GM12878 (cell line): ENCODE data around the gene SUSD6. TPM values are rescaled to one million over a fixed set of nuclear protein-coding genes. Genes with fewer than 3 reads are reported as not detected.

ENCODE experiments used
- ATAC-seq: fragments of 200-7000 bp; cut with Tn5 transposase; 3 replicates; pipeline ENCODE4 v1.9.1; 2020; ENCODE audit warnings: mild to moderate bottlenecking, moderate library complexity
- BruUV-seq: library from RNA; stranded (reverse); fragments of 400-500 nt; replicated peaks from 2 replicates; lab custom pipeline; 2021; lab: Mats Ljungman, UMichigan
- CTCF ChIA-PET: fragments of 300-600 bp; sonication (Branson Sonifier 250); formaldehyde crosslinking; extraction: SDS; loops from one replicate; lab custom pipeline; 2021; ENCODE audit warnings: inconsistent platforms; lab: Yijun Ruan, JAX
- POLR2A ChIA-PET: fragments of 350-600 bp; formaldehyde crosslinking; extraction: SDS; loops from one replicate; lab custom pipeline; 2021; ENCODE audit warnings: inconsistent platforms; lab: Charles Lee
- RAD21 ChIA-PET: fragments of 300-600 bp; sonication (Branson Sonifier 250); formaldehyde crosslinking; loops from one replicate; lab custom pipeline; 2023; ENCODE audit warnings: antibody characterized with exemption; ENCODE audit not compliant: unreplicated experiment; lab: Charles Lee
- SMC1A ChIA-PET: fragments of 300-600 bp; sonication (Branson Sonifier 250); formaldehyde crosslinking; loops from one replicate; lab custom pipeline; 2023; ENCODE audit not compliant: unreplicated experiment, uncharacterized antibody; lab: Charles Lee
- DNase-seq: peaks from one replicate; pipeline ENCODE4 v3.0.0-alpha.2; 2011; ENCODE audit warnings: low read depth, low spot score
- FAIRE-seq: peaks from 3 replicates; lab custom pipeline; 2011; peaks lifted over from hg19 to GRCh38; lab: Jason Lieb, UNC
- H2AFZ ChIP-seq: 2 replicates; pipeline ENCODE4 v1.6.0; 2011; ENCODE audit warnings: low read depth, low read length, control low read depth; ENCODE audit not compliant: control insufficient read depth
- H3K27ac ChIP-seq: 2 replicates; pipeline ENCODE4 v1.5.1; 2011; ENCODE audit warnings: control low read depth; ENCODE audit not compliant: control insufficient read depth, insufficient read depth
- H3K27me3 ChIP-seq, 2 experiments: replicated peaks in 1 of 2; 2 replicates each; pipeline versions ENCODE4 v1.6.0 to v1.6.1; 2011; ENCODE audit warnings: low read length in 1 of 2; ENCODE audit not compliant: control insufficient read depth in 2 of 2, insufficient read depth in 2 of 2
- H3K36me3 ChIP-seq, 2 experiments: 2 replicates each; pipeline ENCODE4 v1.5.1; 2011; ENCODE audit warnings: low read length in 1 of 2; ENCODE audit not compliant: control insufficient read depth in 2 of 2, insufficient read depth in 2 of 2
- H3K4me1 ChIP-seq: 2 replicates; pipeline ENCODE4 v1.6.1; 2011; ENCODE audit warnings: mild to moderate bottlenecking, low read length, moderate library complexity, mixed read lengths; ENCODE audit not compliant: control insufficient read depth, insufficient read depth
- H3K4me2 ChIP-seq: 2 replicates; pipeline ENCODE4 v1.6.0; 2011; ENCODE audit warnings: control low read depth; ENCODE audit not compliant: control insufficient read depth, insufficient read depth
- H3K4me3 ChIP-seq: fragments of 200-600 bp; sonication (generic); 2 replicates; pipeline ENCODE4 v1.5.1; 2016
- H3K79me2 ChIP-seq: 2 replicates; pipeline ENCODE4 v1.6.0; 2011; ENCODE audit warnings: low read length; ENCODE audit not compliant: control insufficient read depth, insufficient read depth
- H3K9ac ChIP-seq: 2 replicates; pipeline ENCODE4 v1.8.0; 2011; ENCODE audit warnings: low read length, control low read depth, mixed read lengths; ENCODE audit not compliant: control insufficient read depth, insufficient read depth
- H3K9me3 ChIP-seq: replicated peaks from 3 replicates; pipeline ENCODE4 v1.5.1; 2011; ENCODE audit warnings: mild to moderate bottlenecking, low read length; ENCODE audit not compliant: control insufficient read depth, insufficient read depth
- H4K20me1 ChIP-seq: 2 replicates; pipeline ENCODE4 v1.6.0; 2011; ENCODE audit not compliant: control insufficient read depth, insufficient read depth
- BACH1 ChIP-seq: fragments of 450-650 bp; IDR thresholded peaks from 2 replicates; pipeline ENCODE4 v1.6.1; 2017; ENCODE audit warnings: mild to moderate bottlenecking, borderline replicate concordance
- CHD4 ChIP-seq: fragments of 200-600 bp; sonication (generic); IDR thresholded peaks from 2 replicates; pipeline ENCODE4 v1.6.1; 2016; ENCODE audit warnings: mild to moderate bottlenecking
- CREM ChIP-seq: IDR thresholded peaks from 2 replicates; pipeline ENCODE4 v1.6.1; 2014; ENCODE audit warnings: antibody characterized with exemption, low read depth
- E4F1 ChIP-seq: fragments of 450-650 bp; IDR thresholded peaks from 2 replicates; pipeline ENCODE4 v1.6.1; 2018; ENCODE audit warnings: borderline replicate concordance, mild to moderate bottlenecking; ENCODE audit not compliant: partially characterized antibody
- KDM1A ChIP-seq: fragments of 200-600 bp; sonication (generic); IDR thresholded peaks from 2 replicates; pipeline ENCODE4 v1.6.1; 2016; ENCODE audit warnings: borderline replicate concordance
- MAX ChIP-seq: IDR thresholded peaks from 2 replicates; pipeline ENCODE4 v1.6.1; 2012; ENCODE audit warnings: low read depth, low read length, improper control_type of control experiment
- MLLT1 ChIP-seq: fragments of 450-650 bp; IDR thresholded peaks from 2 replicates; pipeline ENCODE4 v1.6.1; 2016; ENCODE audit warnings: mild to moderate bottlenecking
- POLR2AphosphoS2 ChIP-seq: IDR thresholded peaks from 2 replicates; pipeline ENCODE4 v1.6.1; 2011; ENCODE audit warnings: low read depth, mild to moderate bottlenecking, low read length, improper control_type of control experiment, moderate library complexity
- RBBP5 ChIP-seq: fragments of 200-600 bp; sonication (generic); conservative IDR thresholded peaks from 2 replicates; pipeline ENCODE4 v1.6.1; 2016
- SMAD1 ChIP-seq: fragments of 450-650 bp; IDR thresholded peaks from 2 replicates; pipeline ENCODE4 v1.6.1; 2018; ENCODE audit warnings: mild to moderate bottlenecking, low read depth; ENCODE audit not compliant: partially characterized antibody
- SP1 ChIP-seq: IDR thresholded peaks from one replicate; pipeline ENCODE4 v1.6.1; 2011; ENCODE audit warnings: low read depth, low read length
- TCF3 ChIP-seq: IDR thresholded peaks from 2 replicates; pipeline ENCODE4 v1.6.1; 2012; ENCODE audit warnings: low read depth, mild to moderate bottlenecking, low read length, borderline replicate concordance; ENCODE audit not compliant: insufficient read depth
- ZNF24 ChIP-seq: fragments of 450-650 bp; IDR thresholded peaks from 2 replicates; pipeline ENCODE4 v1.6.1; 2017; ENCODE audit warnings: antibody characterized with exemption, mild to moderate bottlenecking
- in situ Hi-C: fragments of 300-500 bp; cut with MboI; formaldehyde crosslinking; loops from 9 replicates; pipeline ENCODE4 v1.14.3; 2018; ENCODE audit warnings: mixed read lengths
- intact Hi-C: fragments of 100-400 bp; cut with micrococcal nuclease; formaldehyde crosslinking; loops from one replicate; pipeline ENCODE4 v1.14.2; 2022; ENCODE audit not compliant: unreplicated experiment
- polyA plus RNA-seq, 11 experiments: library from polyadenylated mRNA; depleted of rRNA in 4 of 11; unstranded in 6 of 11; stranded (reverse) in 5 of 11; fragments of >200 nt; fragmentation: Nextera tagmentation in 4 of 11; fragmentation: Illumina TruSeq in 1 of 11; extraction: Ambion mirVana in 4 of 11; extraction: Trizol in 1 of 11; gene quantifications; 1 replicate in 1 of 11; 2 replicates in 10 of 11; pipeline versions ENCODE4 v1.2.1 to v1.2.3, GENCODE V29; 2011 to 2016; ENCODE audit warnings: inconsistent platforms in 2 of 11, missing spikeins in 2 of 11, low read depth in 1 of 11
- total RNA-seq, 4 experiments: library from RNA; depleted of rRNA in 3 of 4; stranded (reverse); fragments of >200 nt in 3 of 4; fragmentation: Illumina TruSeq in 1 of 4; extraction: Trizol in 1 of 4; gene quantifications; 2 replicates each; pipeline versions ENCODE4 v1.2.1 to v1.2.3, GENCODE V29; 2013 to 2021
- TF ChIP-seq, protein P1 (sequence below): fragments of 150-350 bp; IDR thresholded peaks from 2 replicates; pipeline ENCODE4 v1.6.1; 2014; ENCODE audit warnings: mild to moderate bottlenecking, low read depth, low read length
- TF ChIP-seq, protein P2 (sequence below): fragments of 450-650 bp; IDR thresholded peaks from 2 replicates; pipeline ENCODE4 v1.6.1; 2014; ENCODE audit warnings: mild to moderate bottlenecking

The SUSD6 gene
- total and polyA plus RNA-seq, 10 of the 15 experiments (the other 5 are each of a cell fraction or from before 2014, with no cell fraction given): 6.6 to 39.8 (median 20.2) TPM

DNA sequence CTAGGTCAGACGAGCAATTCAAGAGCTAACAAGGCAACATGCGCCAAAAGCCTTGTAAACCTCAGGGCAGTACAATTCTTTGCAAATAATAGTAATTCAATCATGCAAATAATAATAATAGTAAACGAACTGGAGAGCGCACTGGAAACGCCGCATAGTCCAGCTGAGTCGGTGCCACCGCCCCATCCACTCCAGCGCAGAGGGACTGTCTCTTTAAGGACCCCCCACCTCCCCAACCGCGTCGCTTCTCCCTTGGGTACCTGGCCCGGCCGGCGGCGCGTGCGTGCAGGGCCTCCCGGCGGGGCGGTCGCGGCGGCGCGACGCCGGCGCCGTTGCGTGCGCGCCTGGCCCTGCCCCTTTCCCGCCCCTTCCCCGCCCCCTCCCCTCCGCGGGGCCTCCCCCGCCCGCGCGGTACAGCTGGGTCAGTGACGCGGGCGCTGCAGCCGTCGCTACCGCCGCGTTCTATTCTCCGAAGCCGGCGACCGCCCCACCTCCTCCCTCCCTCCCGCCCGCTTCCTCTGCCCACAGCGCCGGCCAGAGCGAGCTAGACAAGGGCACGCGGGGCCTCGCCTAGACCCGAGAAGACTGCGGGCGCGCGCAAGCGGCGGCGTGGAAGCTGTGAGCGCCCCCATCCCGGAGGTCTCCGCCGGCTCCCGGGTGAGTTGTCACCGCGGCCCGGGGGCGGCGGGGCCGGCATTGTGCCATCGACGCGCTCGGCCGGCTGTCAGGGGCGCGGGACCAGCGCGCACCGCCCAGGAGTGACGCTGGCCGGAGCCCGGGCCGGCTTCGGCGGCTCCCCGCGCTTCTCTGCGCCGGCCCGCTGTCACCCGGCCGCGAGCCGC is at the start of gene SUSD6 (continued):
- TF ChIP-seq E4F1: no peak
- TF ChIP-seq SMAD1: no peak
- TF ChIP-seq MLLT1: no peak
- no peak for TF ChIP-seq TCF3

DNA sequence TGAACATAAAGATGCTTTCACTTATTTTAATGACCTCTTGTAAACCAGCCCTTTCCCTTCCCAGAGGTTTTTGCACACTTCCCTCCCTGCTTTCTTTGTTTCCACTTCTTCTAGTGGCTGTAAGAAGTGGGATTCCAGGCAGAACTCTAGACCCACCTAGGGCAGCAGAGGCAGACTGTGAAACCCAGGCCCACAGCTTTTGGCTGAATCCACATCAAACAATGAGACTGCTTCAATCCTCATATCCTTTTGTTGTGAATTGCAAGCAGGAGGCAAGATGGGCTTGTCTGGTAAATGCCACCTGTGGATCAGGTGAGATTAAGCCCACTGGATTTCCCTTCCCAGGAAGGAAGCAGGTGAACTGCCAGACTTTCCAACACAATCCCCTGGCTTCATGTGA is 49.5 kb upstream of the SUSD6 start:
- in situ Hi-C loops (no loop called here), intact Hi-C loops (no loop called here)
- Histone ChIP-seq H3K4me3 (no peak overlapping the region), H3K27ac (no peak overlapping the region), H2AFZ (no peak overlapping the region), H3K79me2 (no peaks in the 10 kb centered on the region), H3K9ac (no peak overlapping the region), H3K9me3 (no peaks in the 10 kb centered on the region), H3K36me3 (no peaks in the 10 kb centered on the region), H3K4me2 (no peak overlapping the region), H3K27me3 (peaks cover 0 to 3% of the 10 kb centered on the region in 2 experiments; a peak in 3 of 4 replicates), H3K4me1 (no peaks in the 10 kb centered on the region), H4K20me1 (no peaks in the 10 kb centered on the region)
- DNase-seq (no peak), ATAC-seq (no peak), FAIRE-seq (no peak)
- no TSS peak for BruUV-seq
- ChIA-PET POLR2A (no interaction called here), RAD21 (no interaction called here), SMC1A (no interaction called here), CTCF (no interaction called here)
- TF ChIP-seq KDM1A (no peak), CHD4 (no peak), SP1 (no peak), ZNF24 (no peak), RBBP5 (no peak), MAX (no peak), CREM (no peak), BACH1 (no peak), POLR2AphosphoS2 (no peak)
- TF ChIP-seq, protein P1, sequence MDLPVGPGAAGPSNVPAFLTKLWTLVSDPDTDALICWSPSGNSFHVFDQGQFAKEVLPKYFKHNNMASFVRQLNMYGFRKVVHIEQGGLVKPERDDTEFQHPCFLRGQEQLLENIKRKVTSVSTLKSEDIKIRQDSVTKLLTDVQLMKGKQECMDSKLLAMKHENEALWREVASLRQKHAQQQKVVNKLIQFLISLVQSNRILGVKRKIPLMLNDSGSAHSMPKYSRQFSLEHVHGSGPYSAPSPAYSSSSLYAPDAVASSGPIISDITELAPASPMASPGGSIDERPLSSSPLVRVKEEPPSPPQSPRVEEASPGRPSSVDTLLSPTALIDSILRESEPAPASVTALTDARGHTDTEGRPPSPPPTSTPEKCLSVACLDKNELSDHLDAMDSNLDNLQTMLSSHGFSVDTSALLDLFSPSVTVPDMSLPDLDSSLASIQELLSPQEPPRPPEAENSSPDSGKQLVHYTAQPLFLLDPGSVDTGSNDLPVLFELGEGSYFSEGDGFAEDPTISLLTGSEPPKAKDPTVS: no peak
- TF ChIP-seq, protein P2, sequence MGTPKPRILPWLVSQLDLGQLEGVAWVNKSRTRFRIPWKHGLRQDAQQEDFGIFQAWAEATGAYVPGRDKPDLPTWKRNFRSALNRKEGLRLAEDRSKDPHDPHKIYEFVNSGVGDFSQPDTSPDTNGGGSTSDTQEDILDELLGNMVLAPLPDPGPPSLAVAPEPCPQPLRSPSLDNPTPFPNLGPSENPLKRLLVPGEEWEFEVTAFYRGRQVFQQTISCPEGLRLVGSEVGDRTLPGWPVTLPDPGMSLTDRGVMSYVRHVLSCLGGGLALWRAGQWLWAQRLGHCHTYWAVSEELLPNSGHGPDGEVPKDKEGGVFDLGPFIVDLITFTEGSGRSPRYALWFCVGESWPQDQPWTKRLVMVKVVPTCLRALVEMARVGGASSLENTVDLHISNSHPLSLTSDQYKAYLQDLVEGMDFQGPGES: no peak
